ENCODE measurements around the gene DYRK1A. TPM values are rescaled to one million over a fixed set of nuclear protein-coding genes. Genes with fewer than 3 reads are reported as not detected.

Gene DYRK1A
- total RNA-seq, 1 donor from 2014 or later: 21.6 TPM

DNA sequence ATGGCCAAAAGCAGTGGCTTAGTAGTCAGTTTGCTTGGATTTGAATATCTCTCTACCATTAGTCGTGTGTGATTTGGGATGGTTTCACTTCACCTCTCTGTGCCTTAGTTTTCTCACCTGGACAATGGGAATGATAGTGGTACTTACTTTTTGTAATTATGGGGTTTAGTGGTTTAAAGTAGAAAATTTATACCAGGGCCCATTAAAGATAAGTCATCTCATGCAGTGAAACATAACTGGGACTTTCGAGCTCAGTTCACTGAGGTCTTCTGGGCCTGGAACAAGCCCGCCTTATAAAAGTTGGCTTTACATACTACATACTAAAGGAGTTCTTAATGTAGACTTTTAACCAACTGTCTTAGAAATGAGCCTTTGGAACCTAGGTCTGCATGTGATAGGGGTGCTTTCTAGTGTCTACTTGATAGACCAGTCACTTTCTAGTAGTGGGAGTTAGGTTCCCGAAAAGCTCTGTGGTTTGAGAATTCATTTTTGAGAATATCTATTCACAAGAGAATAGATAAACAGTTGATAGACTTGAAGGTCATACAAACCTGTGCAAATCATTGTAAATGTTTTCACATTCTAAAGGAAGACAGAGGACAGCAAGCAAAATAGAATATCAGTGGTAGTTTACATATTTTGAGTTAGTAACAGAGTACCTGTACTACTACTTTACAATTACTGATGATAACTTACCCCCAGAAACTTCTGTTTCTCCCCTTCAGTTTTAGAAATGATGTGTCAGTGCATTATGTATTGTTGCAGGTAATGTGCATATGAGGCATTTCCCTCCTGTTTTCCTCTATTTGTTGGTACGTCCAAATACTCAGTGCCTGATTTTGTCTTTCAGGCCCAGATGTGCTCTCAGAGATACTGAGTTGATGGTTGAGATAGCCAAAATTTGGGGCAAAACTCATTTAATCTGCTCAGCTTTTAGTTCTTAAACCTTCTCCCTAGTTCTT is 48.0 kb downstream of the DYRK1A start:
- DNase-seq (ENCODE audit: low spot score): no peak
- ATAC-seq: no peak

DNA sequence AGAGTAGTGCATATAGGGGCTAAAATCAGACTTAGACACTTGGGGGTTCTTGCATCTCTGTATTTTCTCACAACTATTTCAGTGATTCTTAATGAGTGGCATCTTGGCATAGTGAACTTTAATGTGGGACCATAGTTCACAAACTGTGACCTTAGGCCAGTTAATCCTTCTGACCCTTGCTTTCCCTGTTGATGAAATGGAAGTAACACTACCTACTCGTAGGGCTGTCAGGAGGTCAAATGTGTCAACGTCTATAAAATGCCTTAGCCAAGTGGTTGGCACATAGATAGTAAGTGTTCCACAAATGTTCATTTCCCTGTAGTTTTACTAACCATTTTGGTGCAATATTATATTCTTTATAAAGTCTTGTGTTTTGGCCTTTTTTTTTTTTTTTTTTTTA is 49.4 kb downstream of the DYRK1A start:
- ATAC-seq: peak; percentile 82
- no peak for DNase-seq (ENCODE audit: low spot score)

DNA sequence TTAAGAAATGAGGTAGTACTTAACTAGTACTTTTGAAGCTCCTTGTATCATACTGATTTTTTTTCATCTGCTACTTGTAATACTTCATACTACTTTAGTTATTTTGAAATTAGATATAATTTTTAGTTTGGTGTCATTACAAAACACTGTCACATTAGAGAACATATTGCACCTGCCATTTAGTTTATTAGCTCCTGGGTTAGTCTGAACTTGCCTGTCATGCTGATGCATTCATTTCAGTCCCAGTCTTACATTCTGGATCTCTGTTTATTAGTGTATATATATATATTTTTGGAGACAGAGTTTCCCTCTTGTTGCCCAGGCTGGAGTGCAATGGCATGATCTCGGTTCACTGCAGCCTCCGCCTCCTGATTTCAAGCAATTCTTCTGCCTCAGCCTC is 50.3 kb downstream of the DYRK1A start:
- DNase-seq (ENCODE audit: low spot score) (no peak), ATAC-seq (no peak)

DNA sequence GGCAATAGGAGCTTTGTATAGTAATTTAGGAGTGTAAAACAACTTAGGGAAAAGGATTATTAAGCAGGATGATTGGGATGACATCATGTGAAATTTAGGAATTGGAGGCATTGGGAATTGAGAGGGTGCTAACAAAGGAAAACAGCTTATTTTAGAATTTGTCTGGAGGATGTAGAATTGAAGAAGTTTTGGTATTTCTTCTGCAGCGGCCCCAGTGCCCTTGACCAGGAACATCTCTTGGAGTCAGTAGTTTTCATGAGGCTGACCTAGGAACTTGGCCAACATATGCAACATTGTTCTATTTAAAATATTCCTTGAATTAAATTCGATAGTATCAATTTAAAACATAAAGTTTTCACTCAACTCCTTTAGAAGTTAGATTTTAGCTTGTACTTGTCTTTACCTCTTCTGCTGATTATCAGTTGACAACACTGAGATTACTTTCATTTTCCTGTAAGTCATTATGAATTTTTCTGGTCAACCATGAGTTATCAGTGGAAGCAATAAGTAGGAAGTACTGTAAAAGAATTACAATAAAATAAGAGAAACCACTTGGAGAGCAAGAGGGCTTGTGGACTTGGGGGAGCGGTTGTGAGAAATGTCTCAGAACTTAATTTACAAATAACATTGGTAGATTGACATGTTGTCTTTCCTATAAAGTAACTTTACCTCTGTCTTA is 52.8 kb downstream of the DYRK1A start:
- no peak for DNase-seq (ENCODE audit: low spot score)
- ATAC-seq: no peak

DNA sequence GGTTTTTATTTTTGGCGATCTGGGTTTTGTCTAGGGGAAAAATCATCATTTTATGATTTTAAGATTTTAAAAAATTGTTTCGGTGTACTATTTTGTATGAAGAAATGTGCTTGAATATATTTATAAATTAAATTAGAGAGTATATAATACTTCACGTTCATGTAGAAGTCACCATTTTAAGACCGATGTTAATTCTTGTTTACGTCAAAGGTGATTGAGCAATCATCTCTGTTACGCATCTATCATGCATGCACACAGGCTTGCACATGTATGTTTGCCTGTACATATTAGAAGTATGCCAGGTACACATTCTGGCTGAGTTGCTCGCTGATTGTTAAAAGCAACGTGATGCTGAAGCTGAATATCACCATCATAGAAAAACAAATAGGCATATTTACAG is 54.7 kb downstream of the DYRK1A start:
- ATAC-seq: no peak
- no peak for DNase-seq (ENCODE audit: low spot score)

DNA sequence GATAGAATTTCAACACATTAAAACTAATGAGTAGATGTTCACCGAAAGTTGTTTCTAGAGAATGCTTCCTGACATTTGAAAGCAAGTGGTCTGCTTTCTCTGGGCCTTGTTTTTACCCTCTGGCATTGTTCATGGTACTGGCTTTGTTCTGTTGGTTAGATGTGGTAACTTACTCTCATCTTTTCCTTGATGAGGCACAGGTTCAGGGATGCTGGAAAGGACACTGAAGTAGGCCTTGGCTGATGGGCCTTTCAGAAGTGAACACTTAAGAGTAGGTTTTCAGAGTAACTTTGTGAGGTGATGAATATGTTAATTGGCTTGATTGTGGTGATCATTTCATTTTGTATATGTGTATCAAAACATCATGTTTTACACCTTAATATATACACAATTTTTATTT is 55.8 kb downstream of the DYRK1A start:
- DNase-seq (ENCODE audit: low spot score) (no peak), ATAC-seq (no peak)

DNA sequence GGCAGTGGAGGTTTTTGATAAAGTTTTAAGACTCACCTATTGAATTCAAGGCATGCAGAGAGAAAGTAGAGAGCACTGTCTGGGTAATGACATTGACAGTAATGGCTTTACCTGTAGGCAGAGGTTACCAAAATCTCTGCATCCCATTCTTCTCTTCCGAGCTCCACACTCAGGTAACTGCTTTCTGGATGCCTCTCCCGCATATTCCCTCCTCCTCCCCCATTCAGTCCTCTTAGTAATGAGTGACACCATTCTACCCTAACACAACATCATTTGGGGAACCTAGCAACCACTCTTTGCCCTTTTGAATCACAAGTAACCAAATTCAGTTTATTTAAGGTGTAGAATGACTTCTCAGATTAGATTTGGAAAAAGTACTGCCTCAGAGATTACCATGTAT is 56.5 kb downstream of the DYRK1A start:
- DNase-seq (ENCODE audit: low spot score) (no peak), ATAC-seq (no peak)

DNA sequence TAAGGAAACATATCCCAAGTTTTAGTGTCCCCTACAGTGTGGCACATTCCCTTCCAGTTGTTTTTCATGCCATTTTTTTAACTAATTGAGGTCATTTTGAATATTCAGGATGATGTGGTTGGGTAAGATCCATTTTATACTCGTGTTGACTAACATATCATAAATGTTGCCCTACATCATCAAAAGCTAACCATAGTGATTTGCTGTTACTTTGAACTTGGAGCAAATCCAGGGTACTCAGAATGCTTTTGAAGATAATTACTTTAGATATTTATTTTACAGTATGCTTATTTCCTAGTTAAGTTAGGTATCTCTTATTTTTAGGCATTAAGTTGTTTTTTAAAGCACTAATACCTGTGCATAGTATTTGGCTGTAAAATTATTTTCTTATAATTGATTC is 57.8 kb downstream of the DYRK1A start:
- no peak for ATAC-seq
- no peak for DNase-seq (ENCODE audit: low spot score)

DNA sequence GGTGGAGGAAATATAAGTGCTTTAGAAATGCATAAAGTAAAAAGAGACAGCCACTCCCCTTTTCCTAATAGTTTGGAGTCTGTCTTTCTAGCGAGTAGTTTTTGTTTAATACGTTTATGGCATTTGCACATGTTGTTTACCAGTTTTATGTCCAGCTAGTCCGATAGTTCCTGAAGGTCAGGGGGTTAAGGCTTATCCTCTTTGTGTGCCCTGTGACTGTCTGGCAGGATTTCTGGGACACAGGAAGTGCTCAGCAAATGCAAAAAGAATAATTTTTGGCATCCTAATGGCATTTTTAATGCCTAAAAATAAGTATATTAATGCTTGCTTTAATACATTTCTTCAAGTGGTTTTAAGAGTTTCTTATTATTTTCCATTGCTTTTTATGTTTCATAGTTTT is 58.4 kb downstream of the DYRK1A start:
- DNase-seq (ENCODE audit: low spot score): no peak
- ATAC-seq: peak; percentile 64

DNA sequence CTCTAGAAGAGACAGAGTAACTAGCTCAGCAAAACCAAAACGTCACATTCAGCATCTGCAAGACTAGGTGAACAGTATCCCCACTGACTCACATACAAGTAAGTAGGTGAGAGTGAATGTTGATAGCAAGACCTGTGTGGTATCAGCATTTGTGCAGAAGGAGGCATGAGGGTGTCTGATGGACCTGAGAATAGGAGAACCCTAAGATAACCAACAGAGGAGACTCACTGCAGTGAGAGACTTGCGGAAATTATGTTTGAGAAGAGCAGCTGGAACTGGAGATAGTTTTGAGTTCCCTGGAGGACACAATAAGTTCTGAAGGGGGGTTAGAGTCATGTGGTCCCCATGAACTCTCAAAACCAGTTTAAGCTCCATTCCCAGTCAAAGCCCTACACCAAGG is 59.1 kb downstream of the DYRK1A start:
- ATAC-seq: no peak
- no peak for DNase-seq (ENCODE audit: low spot score)

DNA sequence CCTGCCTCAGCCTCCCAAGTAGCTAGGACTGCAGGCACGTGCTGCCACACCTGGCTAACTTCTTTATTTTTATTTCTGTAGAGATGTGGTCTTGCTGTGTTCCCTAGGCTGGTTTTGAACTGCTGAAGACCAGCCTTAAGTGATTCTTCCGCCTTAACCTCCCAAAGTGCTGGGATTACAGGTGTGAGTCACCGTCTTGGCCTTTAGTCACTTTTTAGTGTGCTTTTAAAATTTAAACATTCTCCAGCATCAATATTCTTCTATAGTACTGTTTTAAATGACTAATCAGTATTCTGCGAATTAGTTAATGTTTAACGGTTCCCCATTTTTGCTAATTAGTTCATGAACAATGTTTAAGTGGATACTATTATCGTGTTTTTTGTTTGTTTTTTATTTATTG is 60.6 kb downstream of the DYRK1A start:
- ATAC-seq (no peak), DNase-seq (ENCODE audit: low spot score) (no peak)

DNA sequence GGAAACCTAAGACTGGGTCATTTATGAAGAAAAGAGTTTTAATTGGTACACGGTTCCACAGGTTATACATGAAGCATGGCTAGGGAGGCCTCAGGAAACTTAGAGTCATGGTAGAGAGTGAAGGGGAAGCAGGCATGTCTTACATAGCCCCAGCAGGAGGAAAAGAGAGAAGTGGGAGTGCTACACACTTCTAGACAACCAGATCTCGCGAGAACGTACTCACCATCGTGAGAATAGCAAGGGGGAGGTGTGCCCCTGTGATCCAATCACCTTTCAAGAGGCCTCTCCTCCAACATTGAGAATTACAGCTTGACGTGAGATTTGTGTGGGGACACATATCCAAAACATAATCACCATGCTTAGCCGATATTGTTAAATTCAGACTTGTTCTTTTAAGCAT is 62.8 kb downstream of the DYRK1A start:
- ATAC-seq: no peak

DNA sequence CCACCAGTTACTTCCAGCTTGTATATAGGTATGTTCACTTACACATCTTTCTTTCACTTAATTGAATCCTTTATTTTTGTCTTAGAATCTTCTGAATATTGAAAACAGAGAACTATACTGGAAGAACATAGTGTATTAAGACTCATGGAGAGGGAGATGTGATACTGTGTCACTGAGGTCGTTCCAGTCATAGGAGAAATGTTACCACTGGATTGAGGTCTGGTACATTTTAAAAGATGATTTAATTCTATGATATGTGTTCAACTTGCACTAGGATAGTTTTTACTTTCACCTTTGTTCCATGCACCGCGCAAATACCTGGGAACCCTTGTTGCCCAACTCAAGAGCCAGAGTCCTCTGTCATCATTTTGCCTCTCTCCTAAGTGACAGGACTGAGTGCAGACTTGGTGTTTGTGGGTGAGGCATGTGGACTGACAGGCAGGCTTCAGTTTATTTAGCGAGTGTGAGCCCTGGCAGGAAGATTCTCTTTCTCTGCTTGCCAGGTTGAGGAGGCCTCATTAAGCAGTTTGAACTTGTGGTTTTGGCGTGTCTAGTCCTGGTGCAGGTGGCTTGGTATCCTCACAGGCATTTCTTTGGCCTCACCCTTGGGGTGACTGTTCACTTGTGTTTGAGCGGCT is 63.7 kb downstream of the DYRK1A start:
- DNase-seq (ENCODE audit: low spot score): peak; percentile 85
- ATAC-seq: peak; percentile 94

More for the DNA sequence above, 62.8 kb downstream of the DYRK1A start:
- no peak for DNase-seq (ENCODE audit: low spot score)

DNA sequence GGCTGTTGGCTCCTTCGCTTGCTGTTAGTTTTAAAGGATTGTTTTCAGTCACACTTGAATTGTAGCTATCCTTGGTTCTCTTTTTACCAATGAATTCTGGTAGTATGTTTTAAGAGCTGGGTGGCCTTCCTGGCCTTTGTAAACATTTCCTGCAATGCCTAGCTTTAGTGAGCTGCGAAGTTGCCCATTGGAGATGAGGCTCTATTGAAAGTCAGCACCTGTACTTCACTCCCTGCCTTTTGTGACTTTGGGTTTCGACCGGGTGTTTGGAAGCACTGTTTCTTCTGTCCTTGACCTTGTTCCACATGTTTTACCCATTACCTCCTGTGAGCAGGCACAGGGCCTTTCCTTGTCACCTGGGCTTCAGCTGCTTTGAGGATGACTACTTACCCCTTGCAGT is 64.7 kb downstream of the DYRK1A start:
- DNase-seq (ENCODE audit: low spot score) (no peak), ATAC-seq (peak; percentile 33)

DNA sequence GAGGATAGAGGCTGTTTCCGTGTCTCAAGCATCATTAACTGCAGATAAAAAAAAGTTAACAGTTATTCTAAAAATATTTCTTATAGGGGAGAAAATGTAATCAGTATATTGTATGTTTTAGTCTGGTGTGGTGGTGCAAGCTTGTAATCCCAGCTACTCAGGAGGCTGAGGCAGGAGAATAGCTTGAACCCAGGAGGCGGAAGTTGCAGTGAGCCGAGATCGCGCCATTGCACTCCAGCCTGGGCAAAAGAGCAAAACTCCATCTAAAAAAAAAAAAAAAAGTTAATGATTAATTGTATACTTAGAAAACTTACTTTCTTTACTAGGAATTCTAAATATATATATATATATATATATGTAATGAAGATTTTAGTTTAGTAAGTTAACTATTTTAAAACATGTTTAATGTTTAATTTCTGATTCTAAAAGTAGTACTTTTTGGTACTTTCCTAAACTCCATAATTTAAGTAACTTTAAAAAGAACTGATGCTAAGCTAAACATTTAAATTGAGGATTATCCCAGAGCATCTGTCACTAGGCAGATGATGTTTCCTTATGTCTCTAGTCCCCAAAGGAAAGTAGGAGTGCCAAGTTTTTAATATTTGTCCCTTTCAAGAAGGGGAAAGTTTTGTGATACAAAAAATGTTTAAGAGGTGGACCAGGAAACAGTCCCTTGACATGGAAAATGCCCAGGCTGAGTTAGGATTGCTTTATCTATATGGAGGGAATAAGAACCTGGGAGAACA is 66.3 kb downstream of the DYRK1A start:
- no peak for DNase-seq (ENCODE audit: low spot score)

DNA sequence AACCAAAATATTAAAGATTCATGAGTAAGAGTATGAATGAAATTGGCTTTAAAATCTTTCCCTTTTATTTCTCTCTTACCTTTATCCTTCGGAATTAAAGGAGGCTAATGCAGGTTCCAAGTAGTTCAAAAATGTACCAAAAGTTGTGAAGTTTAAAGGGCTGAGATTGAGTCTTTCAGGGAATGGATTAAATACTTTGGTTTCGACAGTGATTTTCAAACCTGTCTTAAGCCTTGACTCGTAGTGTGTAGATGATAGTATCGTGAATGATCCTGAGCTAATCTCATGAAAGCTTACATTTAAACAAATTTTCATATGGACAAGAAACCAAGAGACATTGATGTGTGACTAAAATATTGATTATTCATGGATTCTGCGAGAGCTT is 66.9 kb downstream of the DYRK1A start:
- ATAC-seq (no peak), DNase-seq (ENCODE audit: low spot score) (no peak)

More for the DNA sequence above, 66.3 kb downstream of the DYRK1A start:
- ATAC-seq: no peak

DNA sequence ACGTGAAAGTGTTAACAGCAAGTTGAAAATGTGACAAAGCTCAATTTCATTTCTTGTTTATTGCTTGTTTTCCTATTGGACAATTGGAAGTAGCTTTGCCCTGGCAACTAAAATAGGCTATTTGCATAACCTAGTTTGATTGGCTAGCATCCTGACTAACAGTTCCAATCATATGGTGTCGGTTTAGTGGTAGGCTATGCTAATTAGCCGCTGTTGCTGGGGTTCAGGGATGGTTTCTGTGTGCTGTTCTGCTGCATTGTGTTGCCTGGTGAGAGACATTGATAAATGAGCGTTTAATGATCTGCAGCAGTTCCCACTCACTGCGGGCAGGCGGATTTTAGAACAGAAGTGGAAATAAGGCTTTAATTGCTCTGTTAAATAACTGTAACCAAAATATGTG is 68.5 kb downstream of the DYRK1A start:
- ATAC-seq (peak; percentile 50), DNase-seq (ENCODE audit: low spot score) (no peak)

DNA sequence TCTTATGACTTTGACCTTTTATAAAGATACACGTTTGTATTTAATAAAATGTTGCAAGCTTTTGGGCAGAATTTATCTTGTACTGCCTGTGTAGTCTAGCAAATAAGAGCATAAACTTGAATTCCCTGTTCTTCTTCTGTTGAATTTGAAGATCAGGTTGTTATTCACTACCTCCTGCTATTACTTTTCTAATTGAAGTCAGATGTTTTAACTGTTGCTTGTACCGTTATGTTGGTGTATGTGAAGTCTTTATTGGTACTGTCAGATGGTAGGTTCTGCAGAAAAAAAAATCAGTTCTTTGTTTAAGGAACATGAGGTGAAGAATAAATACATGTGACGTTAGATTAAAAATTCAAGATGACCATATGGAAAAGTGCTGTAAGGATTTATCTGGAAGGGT is 69.1 kb downstream of the DYRK1A start:
- DNase-seq (ENCODE audit: low spot score): no peak
- no peak for ATAC-seq

DNA sequence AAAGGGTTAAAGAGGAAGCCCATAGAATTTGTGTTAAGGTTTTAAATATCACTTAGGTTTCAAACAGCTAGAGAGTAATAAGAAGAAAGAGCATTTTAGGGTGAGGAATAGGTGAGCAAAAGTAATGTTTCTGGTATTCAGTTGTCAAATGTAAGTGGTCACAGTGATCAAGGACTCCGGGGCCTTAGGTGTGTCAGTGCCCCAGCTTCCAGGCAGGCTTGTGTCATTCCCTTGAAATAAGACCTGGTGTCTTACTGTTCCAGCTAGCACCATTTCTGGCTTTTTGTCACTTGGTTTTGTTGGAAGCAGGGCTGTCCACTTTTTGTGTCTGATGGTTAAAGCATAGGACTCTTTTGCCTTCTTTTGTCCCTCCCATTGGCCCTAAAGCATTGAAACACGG is 69.6 kb downstream of the DYRK1A start:
- ATAC-seq (peak; percentile 21), DNase-seq (ENCODE audit: low spot score) (no peak)

DNA sequence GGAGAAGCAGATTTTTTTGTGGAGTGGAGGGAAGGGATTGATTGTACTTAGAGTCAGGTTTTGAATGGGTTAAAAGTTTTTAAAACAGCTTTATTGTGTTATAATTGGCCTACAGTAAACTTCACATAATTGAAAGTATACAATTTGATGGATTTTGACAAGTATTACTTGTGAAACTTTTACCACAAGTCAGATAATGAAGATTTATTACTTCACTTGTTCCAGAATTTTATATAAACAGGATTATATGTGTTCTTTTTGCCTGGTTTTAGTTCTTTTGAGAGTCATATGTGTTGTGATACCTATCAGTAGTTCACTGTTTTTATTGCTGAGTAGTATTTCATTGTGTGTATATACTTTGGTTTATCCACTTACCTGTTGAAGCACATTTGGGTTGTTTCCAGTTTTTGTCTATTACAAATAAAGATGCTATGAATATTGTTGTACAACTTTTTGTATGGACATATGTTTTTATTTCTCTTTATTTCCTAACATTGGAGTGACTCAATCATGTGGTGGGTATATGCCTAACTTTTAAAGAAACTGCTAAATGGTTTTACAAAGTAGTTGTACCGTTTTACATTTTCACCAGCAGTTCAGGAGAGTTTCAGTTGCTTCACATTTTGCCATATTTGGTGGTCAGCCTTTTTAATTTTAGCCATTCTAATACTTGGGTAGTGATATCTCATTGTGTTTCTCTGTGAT is 71.0 kb downstream of the DYRK1A start:
- DNase-seq (ENCODE audit: low spot score) (no peak), ATAC-seq (no peak)

All from left lobe of liver (tissue), 2 donors.